B cell (primary cell): ENCODE data around the gene IL9. TPM values are rescaled to one million over a fixed set of nuclear protein-coding genes. Genes with fewer than 3 reads are reported as not detected.

Source experiments
- ATAC-seq: fragments of 200-7000 bp; cut with Tn5 transposase; one replicate; pipeline ENCODE4 v1.10.0; 2021; ENCODE audit warnings: low read depth, mild to moderate bottlenecking, moderate number of reproducible peaks, moderate library complexity
- CTCF ChIA-PET: fragments of 350-600 bp; sonication (Branson Sonifier 250); formaldehyde crosslinking; loops from one replicate; lab custom pipeline; 2021; ENCODE audit warnings: antibody characterized with exemption, inconsistent platforms; lab: Charles Lee
- POLR2A ChIA-PET: fragments of 350-600 bp; sonication (Branson Sonifier 250); formaldehyde crosslinking; loops from one replicate; lab custom pipeline; 2021; ENCODE audit warnings: antibody characterized with exemption; lab: Charles Lee
- DNase-seq: peaks from one replicate; pipeline ENCODE4 v3.0.0; 2013
- H2AFZ ChIP-seq: 2 replicates; pipeline ENCODE4 v1.6.1; 2012; ENCODE audit warnings: mild to moderate bottlenecking, low read depth, low read length; ENCODE audit not compliant: insufficient read depth, poor library complexity, severe bottlenecking
- H3K27ac ChIP-seq, 2 donors: 1 replicate in 1 of 2; 2 replicates in 1 of 2; pipeline ENCODE4 v1.5.1; 2012 to 2013; ENCODE audit warnings: low read length in 2 of 2, mild to moderate bottlenecking in 2 of 2, moderate library complexity in 1 of 2
- H3K27me3 ChIP-seq, 4 experiments: fragments of 200-600 bp in 1 of 4; sonication (generic) in 1 of 4; replicated peaks in 1 of 4; 1 replicate in 2 of 4; 2 replicates in 2 of 4; pipeline versions ENCODE4 v1.6.1 to v1.7.0; 2013 to 2016; ENCODE audit warnings: low read length in 3 of 4, mild to moderate bottlenecking in 2 of 4, mixed read lengths in 1 of 4, moderate library complexity in 1 of 4; ENCODE audit not compliant: insufficient read depth in 4 of 4, control insufficient read depth in 3 of 4; ENCODE audit errors: control extremely low read depth in 1 of 4
- H3K36me3 ChIP-seq, 2 experiments: replicated peaks in 1 of 2; 1 replicate in 1 of 2; 2 replicates in 1 of 2; pipeline versions ENCODE4 v1.6.1 to v1.7.1; 2013; ENCODE audit warnings: low read length in 1 of 2; ENCODE audit not compliant: insufficient read depth in 2 of 2, control insufficient read depth in 1 of 2; ENCODE audit errors: control extremely low read depth in 1 of 2, extremely low read depth in 1 of 2
- H3K4me1 ChIP-seq, 2 donors: fragments of 200-600 bp in 1 of 2; sonication (generic) in 1 of 2; 1 replicate in 1 of 2; 2 replicates in 1 of 2; pipeline versions ENCODE4 v1.5.1 to v1.6.1; 2013 to 2017; ENCODE audit warnings: low read length in 2 of 2; ENCODE audit not compliant: control insufficient read depth in 2 of 2, insufficient read depth in 2 of 2
- H3K4me2 ChIP-seq: replicated peaks from 2 replicates; pipeline ENCODE3; 2012; ENCODE audit warnings: mild to moderate bottlenecking, low read depth, low read length; ENCODE audit not compliant: poor library complexity, severe bottlenecking
- H3K4me3 ChIP-seq, 5 experiments: fragments of 200-600 bp in 1 of 5; sonication (generic) in 1 of 5; 1 replicate in 3 of 5; 2 replicates in 2 of 5; pipeline versions ENCODE4 v1.5.1 to v1.7.0; 2011 to 2016; ENCODE audit warnings: low read length in 4 of 5, mild to moderate bottlenecking in 4 of 5, low read depth in 2 of 5, control low read depth in 1 of 5, moderate library complexity in 1 of 5; ENCODE audit not compliant: insufficient read depth in 1 of 5; ENCODE audit errors: control extremely low read depth in 1 of 5, extremely low read depth in 1 of 5
- H3K79me2 ChIP-seq: fragments of 200-600 bp; sonication (generic); one replicate; pipeline ENCODE4 v1.6.0; 2016; ENCODE audit warnings: low read length; ENCODE audit not compliant: control insufficient read depth, insufficient read depth
- H3K9ac ChIP-seq: fragments of 200-600 bp; sonication (generic); 2 replicates; pipeline ENCODE4 v1.6.1; 2017; ENCODE audit warnings: mild to moderate bottlenecking, low read length, moderate library complexity
- H3K9me3 ChIP-seq, 3 donors: one replicate each; pipeline versions ENCODE4 v1.6.1 to v1.7.1; 2013; ENCODE audit warnings: low read length in 2 of 3; ENCODE audit not compliant: control insufficient read depth in 2 of 3, insufficient read depth in 1 of 3; ENCODE audit errors: control extremely low read depth in 1 of 3
- H4K20me1 ChIP-seq: 2 replicates; pipeline ENCODE4 v1.6.0; 2012; ENCODE audit warnings: mild to moderate bottlenecking, low read length; ENCODE audit not compliant: insufficient read depth, control insufficient read depth, poor library complexity, severe bottlenecking
- H3K27ac Mint-ChIP-seq: one replicate; pipeline ENCODE4 v1.8.0; 2021; ENCODE audit warnings: mixed read lengths
- H3K27me3 Mint-ChIP-seq: one replicate; pipeline ENCODE4 v1.8.0; 2021; ENCODE audit warnings: mixed read lengths
- H3K4me1 Mint-ChIP-seq: one replicate; pipeline ENCODE4 v1.8.0; 2021; ENCODE audit warnings: mixed read lengths
- H3K4me3 Mint-ChIP-seq: one replicate; pipeline ENCODE4 v1.8.0; 2021; ENCODE audit warnings: mixed read lengths
- H3K9me3 Mint-ChIP-seq: one replicate; pipeline ENCODE4 v1.8.0; 2022; ENCODE audit warnings: mixed read lengths; ENCODE audit not compliant: insufficient read depth
- EZH2 ChIP-seq: IDR thresholded peaks from 2 replicates; pipeline ENCODE4 v1.6.1; 2012; ENCODE audit warnings: borderline replicate concordance, low read depth, mild to moderate bottlenecking, moderate library complexity, low read length; ENCODE audit not compliant: insufficient read depth, poor library complexity, severe bottlenecking
- WGBS: methylation state at CpG from one replicate; pipeline ENCODE4 v1.1.5; 2013; ENCODE audit warnings: missing lambda C conversion rate; ENCODE audit not compliant: insufficient coverage; 5-methylcytosine and 5-hydroxymethylcytosine counted together
- intact Hi-C: fragments of 100-400 bp; cut with micrococcal nuclease; formaldehyde crosslinking; loops from one replicate; pipeline ENCODE4 v1.10.0; 2022
- polyA plus RNA-seq: library from polyadenylated mRNA; depleted of rRNA; stranded (reverse); fragments of >200 nt; gene quantifications from 2 replicates; pipeline ENCODE4 v1.2.3, GENCODE V29; 2012
- total RNA-seq, 2 donors: library from RNA; stranded (reverse); fragments of 120-200 nt in 1 of 2; gene quantifications; 1 replicate in 1 of 2; 2 replicates in 1 of 2; pipeline versions ENCODE4 v1.2.3 to v1.2.4, GENCODE V29; 2013 to 2022
- TF ChIP-seq, protein P1 (sequence below): fragments of 200-600 bp; IDR thresholded peaks from one replicate; pipeline ENCODE4 v1.8.0; 2022; ENCODE audit warnings: antibody characterized with exemption, mild to moderate bottlenecking

The IL9 gene
- total and polyA plus RNA-seq, 2 donors (not counting 1 experiment from before 2014, with no cell fraction given): not detected

DNA sequence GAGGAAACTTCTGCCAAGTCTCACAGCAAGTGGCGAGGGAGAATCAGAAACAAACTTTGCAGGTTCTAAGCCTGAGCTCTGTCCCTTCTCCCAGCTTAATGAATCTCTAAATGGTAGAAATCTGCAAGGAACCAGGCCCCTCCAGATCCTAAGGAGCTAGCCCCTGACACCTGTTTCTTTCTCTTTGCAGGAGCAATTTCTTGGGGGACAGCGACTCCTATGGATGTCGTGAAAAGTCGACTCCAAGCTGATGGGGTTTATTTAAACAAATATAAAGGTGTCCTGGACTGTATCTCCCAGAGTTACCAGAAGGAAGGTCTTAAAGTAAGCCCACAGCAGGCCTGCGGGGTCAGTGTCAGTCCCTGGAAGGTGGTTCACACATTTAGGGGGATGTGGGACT is 21.8 kb downstream of the IL9 start:
- Histone ChIP-seq H3K4me2 (no peak overlapping the region), H3K9ac (no peak overlapping the region), H4K20me1 (no peaks in the 10 kb centered on the region), H3K27ac (no peak overlapping the region), H2AFZ (no peak overlapping the region), H3K27me3 (peaks cover 0 to 4% (median 0%) of the 10 kb centered on the region in 4 experiments), H3K9me3 (no peaks in the 10 kb centered on the region), H3K36me3 (no peaks in the 10 kb centered on the region), H3K79me2 (no peaks in the 10 kb centered on the region), H3K4me3 (no peak overlapping the region), H3K4me1 (no peaks in the 10 kb centered on the region)
- intact Hi-C loops: no loop called here
- no peaks in the 10 kb centered on the region for H3K9me3 Mint-ChIP-seq
- ATAC-seq: no peak
- no peak overlapping the region for H3K27ac Mint-ChIP-seq
- WGBS: 96% methylated on average over 2 of the region's 5 CpGs
- peaks cover 18% of the 10 kb centered on the region for H3K27me3 Mint-ChIP-seq
- ChIA-PET POLR2A (no interaction called here), CTCF (interaction anchor here (1.1 kb wide), 2 partner anchors 13 to 14 kb away, joined by 3 read pairs; no protein-coding TSS in a partner anchor)
- H3K4me1 Mint-ChIP-seq: no peaks in the 10 kb centered on the region
- no peak overlapping the region for H3K4me3 Mint-ChIP-seq
- TF ChIP-seq EZH2: no peak
- TF ChIP-seq, protein P1, sequence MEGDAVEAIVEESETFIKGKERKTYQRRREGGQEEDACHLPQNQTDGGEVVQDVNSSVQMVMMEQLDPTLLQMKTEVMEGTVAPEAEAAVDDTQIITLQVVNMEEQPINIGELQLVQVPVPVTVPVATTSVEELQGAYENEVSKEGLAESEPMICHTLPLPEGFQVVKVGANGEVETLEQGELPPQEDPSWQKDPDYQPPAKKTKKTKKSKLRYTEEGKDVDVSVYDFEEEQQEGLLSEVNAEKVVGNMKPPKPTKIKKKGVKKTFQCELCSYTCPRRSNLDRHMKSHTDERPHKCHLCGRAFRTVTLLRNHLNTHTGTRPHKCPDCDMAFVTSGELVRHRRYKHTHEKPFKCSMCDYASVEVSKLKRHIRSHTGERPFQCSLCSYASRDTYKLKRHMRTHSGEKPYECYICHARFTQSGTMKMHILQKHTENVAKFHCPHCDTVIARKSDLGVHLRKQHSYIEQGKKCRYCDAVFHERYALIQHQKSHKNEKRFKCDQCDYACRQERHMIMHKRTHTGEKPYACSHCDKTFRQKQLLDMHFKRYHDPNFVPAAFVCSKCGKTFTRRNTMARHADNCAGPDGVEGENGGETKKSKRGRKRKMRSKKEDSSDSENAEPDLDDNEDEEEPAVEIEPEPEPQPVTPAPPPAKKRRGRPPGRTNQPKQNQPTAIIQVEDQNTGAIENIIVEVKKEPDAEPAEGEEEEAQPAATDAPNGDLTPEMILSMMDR: no peak
- DNase-seq: no peak

DNA sequence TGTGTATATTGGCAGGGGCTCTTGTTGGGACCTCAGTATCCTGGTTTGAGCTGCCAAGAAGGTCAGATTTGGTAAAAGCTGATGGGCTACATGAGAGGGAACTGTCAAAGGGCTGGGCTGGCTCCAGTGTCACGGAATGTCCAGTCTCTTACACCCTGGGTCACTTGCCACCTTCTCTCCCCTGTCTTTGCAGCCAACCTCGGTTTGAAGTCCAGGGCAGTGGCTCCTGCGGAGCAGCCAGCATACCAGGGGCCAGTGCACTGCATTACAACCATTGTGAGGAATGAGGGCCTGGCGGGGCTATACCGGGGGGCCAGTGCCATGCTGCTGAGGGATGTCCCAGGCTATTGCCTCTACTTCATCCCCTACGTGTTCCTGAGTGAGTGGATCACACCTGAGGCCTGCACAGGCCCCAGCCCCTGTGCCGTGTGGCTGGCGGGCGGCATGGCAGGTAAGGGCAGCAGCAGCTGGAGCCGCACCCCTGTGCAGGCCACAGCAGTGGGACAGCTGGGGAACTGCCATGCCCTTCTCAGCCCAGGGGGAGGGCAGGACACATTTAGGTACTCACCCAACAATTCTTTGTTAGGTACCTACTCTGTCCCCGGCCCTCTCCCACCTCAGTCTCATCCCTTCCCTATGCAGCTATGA is 24.2 kb downstream of the IL9 start:
- H3K36me3 ChIP-seq: no peaks in the 10 kb centered on the region
- no peak for TF ChIP-seq EZH2
- TF ChIP-seq, protein P1: no peak
- no peaks in the 10 kb centered on the region for H3K9me3 ChIP-seq
- no peaks in the 10 kb centered on the region for H3K27me3 ChIP-seq
- H3K27me3 Mint-ChIP-seq: peaks cover 5% of the 10 kb centered on the region
- no peak for DNase-seq
- whole genome bisulfite sequencing: 77% methylated on average over 11 of the region's 11 CpGs
- ChIA-PET POLR2A (interaction anchor here (0.6 kb wide), 1 partner anchor 291 kb away, joined by 3 read pairs; no protein-coding TSS in a partner anchor), CTCF (interaction anchor here (1.1 kb wide), 1 partner anchor 11 kb away, joined by 4 read pairs; no protein-coding TSS in a partner anchor)
- ATAC-seq: no peak
- no peak overlapping the region for H3K4me3 Mint-ChIP-seq
- no peaks in the 10 kb centered on the region for H4K20me1 ChIP-seq
- H3K79me2 ChIP-seq: no peaks in the 10 kb centered on the region
- H3K4me2 ChIP-seq: no peak overlapping the region
- H3K9me3 Mint-ChIP-seq: no peaks in the 10 kb centered on the region
- H3K9ac ChIP-seq: no peak overlapping the region
- no peak overlapping the region for H2AFZ ChIP-seq
- H3K4me1 ChIP-seq: no peaks in the 10 kb centered on the region
- intact Hi-C loops: no loop called here
- H3K27ac Mint-ChIP-seq: no peak overlapping the region
- H3K27ac ChIP-seq: no peak overlapping the region
- H3K4me1 Mint-ChIP-seq: no peaks in the 10 kb centered on the region
- H3K4me3 ChIP-seq: no peak overlapping the region
